Neural progenitor cell (in vitro differentiated cells): ENCODE results near the gene VEGFA. TPM values are rescaled to one million over a fixed set of nuclear protein-coding genes. Genes with fewer than 3 reads are reported as not detected.

Experiments used
- DNase-seq: peaks from one replicate; pipeline ENCODE4 v3.0.0-alpha.2; 2016; ENCODE audit warnings: low spot score
- H2AFZ ChIP-seq: fragments of 200-600 bp; sonication (generic); replicated peaks from 2 replicates; pipeline ENCODE4 v1.6.1; 2016; ENCODE audit warnings: antibody characterized with exemption
- H3F3A ChIP-seq: fragments of 200-600 bp; sonication (generic); 2 replicates; pipeline ENCODE4 v1.6.1; 2016; ENCODE audit warnings: antibody characterized with exemption, low read depth
- H3K27ac ChIP-seq: fragments of 200-600 bp; sonication (generic); 2 replicates; pipeline ENCODE4 v1.5.1; 2016; ENCODE audit warnings: mild to moderate bottlenecking
- H3K27me3 ChIP-seq: fragments of 200-600 bp; sonication (generic); 2 replicates; pipeline ENCODE4 v1.6.1; 2016; ENCODE audit warnings: mild to moderate bottlenecking, moderate library complexity
- H3K36me3 ChIP-seq: fragments of 200-600 bp; sonication (generic); 2 replicates; pipeline ENCODE4 v1.5.1; 2016
- H3K4me1 ChIP-seq: fragments of 200-600 bp; sonication (generic); 2 replicates; pipeline ENCODE4 v1.6.1; 2016; ENCODE audit warnings: mixed run types
- H3K4me2 ChIP-seq: fragments of 200-600 bp; sonication (generic); 2 replicates; pipeline ENCODE4 v1.6.1; 2016
- H3K4me3 ChIP-seq: fragments of 200-600 bp; sonication (generic); 2 replicates; pipeline ENCODE4 v1.5.1; 2016
- H3K79me2 ChIP-seq: fragments of 200-600 bp; sonication (generic); 2 replicates; pipeline ENCODE4 v1.6.1; 2016; ENCODE audit warnings: low read depth
- H3K9ac ChIP-seq: fragments of 200-600 bp; sonication (generic); 2 replicates; pipeline ENCODE4 v1.6.1; 2016
- H3K9me3 ChIP-seq: fragments of 200-600 bp; sonication (generic); 2 replicates; pipeline ENCODE4 v1.5.1; 2016; ENCODE audit warnings: low read depth
- H4K20me1 ChIP-seq: fragments of 200-600 bp; sonication (generic); 2 replicates; pipeline ENCODE4 v1.6.1; 2016; ENCODE audit warnings: low read depth
- H3K27ac Mint-ChIP-seq: 3 replicates; pipeline ENCODE4 v1.8.0; 2021; ENCODE audit warnings: mixed read lengths
- H3K27me3 Mint-ChIP-seq: 2 replicates; pipeline ENCODE4 v1.8.0; 2022; ENCODE audit warnings: low read depth, mild to moderate bottlenecking, inconsistent platforms, moderate library complexity, mixed read lengths; ENCODE audit not compliant: insufficient read depth
- H3K36me3 Mint-ChIP-seq: 3 replicates; pipeline ENCODE4 v1.8.0; 2021; ENCODE audit warnings: mixed read lengths
- H3K4me1 Mint-ChIP-seq: 3 replicates; pipeline ENCODE4 v1.8.0; 2021; ENCODE audit warnings: mixed read lengths
- H3K4me3 Mint-ChIP-seq: 3 replicates; pipeline ENCODE4 v1.8.0; 2021; ENCODE audit warnings: mild to moderate bottlenecking, moderate library complexity, mixed read lengths
- H3K9me3 Mint-ChIP-seq: 3 replicates; pipeline ENCODE4 v1.8.0; 2020; ENCODE audit warnings: mixed read lengths
- EZH2 ChIP-seq: fragments of 200-600 bp; sonication (generic); IDR thresholded peaks from 2 replicates; pipeline ENCODE4 v1.6.1; 2017; ENCODE audit warnings: antibody characterized with exemption, mild to moderate bottlenecking, moderate library complexity
- EZH2phosphoT487 ChIP-seq: fragments of 200-600 bp; sonication (generic); IDR thresholded peaks from 2 replicates; pipeline ENCODE4 v1.6.1; 2017; ENCODE audit warnings: antibody characterized with exemption
- total RNA-seq: library from RNA; depleted of rRNA; stranded (reverse); fragments of >200 nt; gene quantifications from 2 replicates; pipeline ENCODE4 v1.2.3, GENCODE V29; 2015; ENCODE audit warnings: low replicate concordance
- TF ChIP-seq, protein P1 (sequence below): fragments of 200-600 bp; sonication (generic); IDR thresholded peaks from 2 replicates; pipeline ENCODE4 v1.5.1; 2017; ENCODE audit warnings: antibody characterized with exemption, mild to moderate bottlenecking

The VEGFA gene
- total RNA-seq, 1 donor from 2014 or later: 49.6 TPM

GRCh38 chr6:43763812-43764522, 6.0 kb upstream of the VEGFA start:
- DNase-seq: no peak
- H3K27ac ChIP-seq: no peak overlapping the region
- TF ChIP-seq EZH2: no peak
- no peak for TF ChIP-seq EZH2phosphoT487
- no peak overlapping the region for H3K4me3 Mint-ChIP-seq
- no peak overlapping the region for H2AFZ ChIP-seq
- peaks cover 51% of the 10 kb centered on the region for H3K4me1 ChIP-seq
- H3K9me3 Mint-ChIP-seq: no peaks in the 10 kb centered on the region
- H3K9me3 ChIP-seq: no peaks in the 10 kb centered on the region
- peaks cover 13% of the 10 kb centered on the region for H3F3A ChIP-seq
- peak overlapping the region; percentile 59 for H3K4me2 ChIP-seq
- H3K27me3 ChIP-seq: no peaks in the 10 kb centered on the region
- H3K4me1 Mint-ChIP-seq: peaks cover 33% of the 10 kb centered on the region
- no peaks in the 10 kb centered on the region for H3K36me3 Mint-ChIP-seq
- no peak overlapping the region for H3K27ac Mint-ChIP-seq
- no peaks in the 10 kb centered on the region for H3K36me3 ChIP-seq
- no peaks in the 10 kb centered on the region for H3K79me2 ChIP-seq
- H4K20me1 ChIP-seq: no peaks in the 10 kb centered on the region
- H3K27me3 Mint-ChIP-seq: peaks cover 27% of the 10 kb centered on the region
- no peak overlapping the region for H3K9ac ChIP-seq
- H3K4me3 ChIP-seq: no peak overlapping the region

GRCh38 chr6:43764772-43765171, 5.2 kb upstream of the VEGFA start:
- Histone ChIP-seq H3K79me2 (no peaks in the 10 kb centered on the region), H4K20me1 (no peaks in the 10 kb centered on the region), H3F3A (peaks cover 13% of the 10 kb centered on the region), H3K36me3 (no peaks in the 10 kb centered on the region), H3K27ac (no peak overlapping the region), H3K4me2 (peak overlapping the region; percentile 59), H3K4me1 (peaks cover 51% of the 10 kb centered on the region), H3K27me3 (no peaks in the 10 kb centered on the region), H3K9me3 (no peaks in the 10 kb centered on the region), H3K4me3 (no peak overlapping the region), H2AFZ (no peak overlapping the region), H3K9ac (no peak overlapping the region)
- Mint-ChIP-seq H3K27ac (peak overlapping the region; percentile 78), H3K4me1 (peaks cover 41% of the 10 kb centered on the region), H3K9me3 (no peaks in the 10 kb centered on the region), H3K27me3 (peaks cover 27% of the 10 kb centered on the region), H3K36me3 (no peaks in the 10 kb centered on the region), H3K4me3 (peak overlapping the region; percentile 66)
- DNase-seq: peak; percentile 69
- TF ChIP-seq EZH2phosphoT487: no peak
- no peak for TF ChIP-seq EZH2

- H3K4me3 Mint-ChIP-seq: no peak overlapping the region
- Histone ChIP-seq H3K4me3 (no peak overlapping the region), H3F3A (peaks cover 19% of the 10 kb centered on the region), H3K4me2 (no peak overlapping the region), H4K20me1 (peaks cover 8% of the 10 kb centered on the region), H3K27me3 (no peaks in the 10 kb centered on the region), H3K9me3 (no peaks in the 10 kb centered on the region), H3K36me3 (no peaks in the 10 kb centered on the region), H3K79me2 (peaks cover 8% of the 10 kb centered on the region), H3K27ac (no peak overlapping the region), H3K4me1 (peaks cover 51% of the 10 kb centered on the region), H3K9ac (no peak overlapping the region), H2AFZ (no peak overlapping the region)
- no peaks in the 10 kb centered on the region for H3K36me3 Mint-ChIP-seq
- H3K9me3 Mint-ChIP-seq: peaks cover 2% of the 10 kb centered on the region
- H3K4me1 Mint-ChIP-seq: peaks cover 38% of the 10 kb centered on the region
- no peak overlapping the region for H3K27ac Mint-ChIP-seq
- DNase-seq: no peak
- peaks cover 21% of the 10 kb centered on the region for H3K27me3 Mint-ChIP-seq
- TF ChIP-seq EZH2 (no peak), EZH2phosphoT487 (no peak)
- TF ChIP-seq, protein P1, sequence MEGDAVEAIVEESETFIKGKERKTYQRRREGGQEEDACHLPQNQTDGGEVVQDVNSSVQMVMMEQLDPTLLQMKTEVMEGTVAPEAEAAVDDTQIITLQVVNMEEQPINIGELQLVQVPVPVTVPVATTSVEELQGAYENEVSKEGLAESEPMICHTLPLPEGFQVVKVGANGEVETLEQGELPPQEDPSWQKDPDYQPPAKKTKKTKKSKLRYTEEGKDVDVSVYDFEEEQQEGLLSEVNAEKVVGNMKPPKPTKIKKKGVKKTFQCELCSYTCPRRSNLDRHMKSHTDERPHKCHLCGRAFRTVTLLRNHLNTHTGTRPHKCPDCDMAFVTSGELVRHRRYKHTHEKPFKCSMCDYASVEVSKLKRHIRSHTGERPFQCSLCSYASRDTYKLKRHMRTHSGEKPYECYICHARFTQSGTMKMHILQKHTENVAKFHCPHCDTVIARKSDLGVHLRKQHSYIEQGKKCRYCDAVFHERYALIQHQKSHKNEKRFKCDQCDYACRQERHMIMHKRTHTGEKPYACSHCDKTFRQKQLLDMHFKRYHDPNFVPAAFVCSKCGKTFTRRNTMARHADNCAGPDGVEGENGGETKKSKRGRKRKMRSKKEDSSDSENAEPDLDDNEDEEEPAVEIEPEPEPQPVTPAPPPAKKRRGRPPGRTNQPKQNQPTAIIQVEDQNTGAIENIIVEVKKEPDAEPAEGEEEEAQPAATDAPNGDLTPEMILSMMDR: no peak
These were observed 4.1 kb upstream of the VEGFA start for GRCh38 chr6:43765776-43766499.

- H3K4me1 ChIP-seq: peaks cover 51% of the 10 kb centered on the region
- H4K20me1 ChIP-seq: peaks cover 13% of the 10 kb centered on the region
- H3K4me1 Mint-ChIP-seq: peaks cover 38% of the 10 kb centered on the region
- H3K36me3 ChIP-seq: no peaks in the 10 kb centered on the region
- H3K4me2 ChIP-seq: no peak overlapping the region
- H3K9ac ChIP-seq: no peak overlapping the region
- H2AFZ ChIP-seq: no peak overlapping the region
- H3K9me3 ChIP-seq: no peaks in the 10 kb centered on the region
- peaks cover 21% of the 10 kb centered on the region for H3K27me3 Mint-ChIP-seq
- H3K4me3 Mint-ChIP-seq: no peak overlapping the region
- H3K27ac ChIP-seq: no peak overlapping the region
- no peak for DNase-seq
- H3F3A ChIP-seq: peaks cover 19% of the 10 kb centered on the region
- peaks cover 2% of the 10 kb centered on the region for H3K9me3 Mint-ChIP-seq
- H3K4me3 ChIP-seq: no peak overlapping the region
- H3K36me3 Mint-ChIP-seq: no peaks in the 10 kb centered on the region
- TF ChIP-seq, protein P1: no peak
- no peak for TF ChIP-seq EZH2
- TF ChIP-seq EZH2phosphoT487: no peak
- H3K27ac Mint-ChIP-seq: peak overlapping the region; percentile 24
- H3K27me3 ChIP-seq: no peaks in the 10 kb centered on the region
- H3K79me2 ChIP-seq: peaks cover 13% of the 10 kb centered on the region
These were observed 3.5 kb upstream of the VEGFA start for GRCh38 chr6:43766500-43766853.
